SKM-1 (cell line): ENCODE data around the gene TGFBR3L.
"Not testable (repeated sequence)": the region's sequence is repeated elsewhere in the genome, so short reads cannot be mapped to it uniquely, and the experiment has no call there.

Experiments
- DNase-seq: peaks from one replicate; lab custom pipeline; 2025; ENCODE audit not compliant: unreplicated experiment; lab: John Stamatoyannopoulos, UW

The TGFBR3L gene

GRCh38 chr19:7947939-7948338 is 33.3 kb downstream of the TGFBR3L start:
- DNase-seq, result no peak

- DNase-seq, result no peak
Measured at GRCh38 chr19:7953060-7953459, 38.4 kb downstream of the TGFBR3L start.

- DNase-seq, result no peak
Measured at GRCh38 chr19:7953576-7953975, 38.9 kb downstream of the TGFBR3L start.

GRCh38 chr19:7955696-7956095 is 41.1 kb downstream of the TGFBR3L start:
- DNase-seq, result no peak

- no peak for DNase-seq
Measured at GRCh38 chr19:7959211-7959610, 44.6 kb downstream of the TGFBR3L start.

- DNase-seq, result not testable (repeated sequence)
Measured at GRCh38 chr19:7961082-7961481, 46.5 kb downstream of the TGFBR3L start.

- DNase-seq, result no peak
Measured at GRCh38 chr19:7961920-7962626, 47.4 kb downstream of the TGFBR3L start.

GRCh38 chr19:7962644-7963268 is 48.1 kb downstream of the TGFBR3L start:
- no peak for DNase-seq

GRCh38 chr19:7963566-7963965 is 48.9 kb downstream of the TGFBR3L start:
- no peak for DNase-seq

- DNase-seq, result no peak
Measured at GRCh38 chr19:7965259-7965841, 50.7 kb downstream of the TGFBR3L start.

GRCh38 chr19:7965921-7966665 is 51.5 kb downstream of the TGFBR3L start:
- no peak for DNase-seq

GRCh38 chr19:7968008-7968795 is 53.6 kb downstream of the TGFBR3L start:
- no peak for DNase-seq
